GM21825 (cell line): ENCODE results near the gene CEP41.

Experiments used
- ATAC-seq: cut with Tn5 transposase; IDR thresholded peaks from one replicate; pipeline ENCODE4 v1.9.1; 2021; ENCODE audit warnings: mild to moderate bottlenecking, moderate library complexity; ENCODE audit not compliant: unreplicated experiment

CEP41 gene

DNA sequence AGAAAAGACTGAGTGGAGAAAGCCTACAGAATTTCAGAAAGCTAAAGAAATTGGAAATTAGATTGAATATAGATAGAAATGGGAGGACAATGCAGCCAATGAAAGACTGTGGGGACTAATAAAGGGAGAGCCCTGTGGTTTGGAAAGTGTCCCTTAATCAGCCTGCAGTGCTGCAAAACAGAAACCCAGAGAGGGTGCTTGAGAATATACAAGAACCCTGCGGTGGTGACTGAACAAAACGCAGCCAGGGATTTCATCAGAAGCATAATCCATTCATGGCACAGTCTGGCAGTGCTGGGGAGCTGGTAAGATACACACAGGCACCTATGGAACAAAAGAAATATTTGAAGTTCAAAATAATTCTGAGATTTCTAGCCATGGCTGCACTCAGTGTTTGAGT lies 19.1 kb downstream of the CEP41 start:
- ATAC-seq = no peak

DNA sequence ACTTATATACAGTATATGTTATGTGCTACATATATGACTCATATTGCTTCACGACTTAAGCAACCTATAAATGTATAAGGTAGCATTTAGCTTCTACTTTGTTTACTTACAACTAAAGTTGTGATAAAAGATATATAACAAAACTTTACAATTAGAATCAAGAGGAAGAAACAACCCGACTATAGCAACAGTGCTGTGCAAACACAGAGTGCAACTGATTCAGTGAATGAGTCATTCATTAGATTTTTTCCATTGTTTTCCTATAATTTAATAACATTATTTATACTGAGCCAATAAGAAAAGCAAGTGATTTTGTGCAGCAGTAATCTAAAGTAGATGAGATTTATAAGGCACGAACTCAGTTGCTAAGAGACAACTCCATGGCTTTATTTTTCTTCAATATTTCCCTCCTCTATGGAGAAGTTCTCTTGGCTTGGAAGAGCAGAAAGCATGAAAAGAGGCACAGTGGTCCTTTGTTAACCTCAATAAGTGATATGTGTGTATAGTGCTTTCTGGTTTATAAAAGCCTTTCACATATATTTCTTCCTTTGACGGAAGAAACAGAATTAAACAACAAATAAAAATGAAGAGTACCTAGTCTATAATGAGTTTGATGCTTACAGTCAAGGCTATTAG lies 19.8 kb downstream of the CEP41 start:
- ATAC-seq = no peak

DNA sequence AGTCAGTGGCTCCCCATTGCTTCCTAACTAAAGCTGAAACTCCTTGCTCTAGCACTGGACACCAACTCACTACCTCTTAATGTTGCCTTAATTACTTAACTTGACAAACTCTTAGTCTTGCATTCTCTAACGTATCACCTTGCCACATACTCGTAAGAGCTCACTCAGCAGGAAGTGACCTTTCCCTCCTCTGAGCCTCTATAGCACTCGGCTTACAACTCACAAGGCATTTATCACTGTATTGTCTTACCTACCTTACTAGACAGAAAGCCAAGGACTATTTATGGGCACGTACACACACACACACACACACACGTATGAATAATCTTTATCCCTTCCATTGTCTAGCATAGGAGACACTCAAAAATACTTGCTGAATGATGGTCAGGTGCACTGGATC lies 21.2 kb downstream of the CEP41 start:
- ATAC-seq = no peak

DNA sequence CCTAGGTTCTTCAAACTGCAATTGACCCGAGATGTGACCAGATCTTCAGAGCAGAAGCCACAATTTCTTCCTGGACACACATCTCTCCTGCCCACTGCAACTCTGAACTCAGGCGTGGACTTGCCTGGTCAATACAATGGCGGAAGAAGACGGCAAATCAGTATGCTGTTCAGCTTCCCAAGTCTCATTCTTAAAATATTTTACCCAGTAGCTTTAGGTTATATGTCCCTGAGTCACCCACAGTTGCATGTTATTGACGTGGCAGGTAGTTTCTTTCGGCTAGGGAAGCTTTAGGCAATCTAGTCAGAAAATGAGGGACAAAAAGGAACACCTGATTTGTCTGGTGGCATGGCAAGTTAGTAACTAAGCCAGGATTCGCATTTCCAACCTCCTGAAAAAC lies 22.5 kb downstream of the CEP41 start:
- no peak for ATAC-seq

DNA sequence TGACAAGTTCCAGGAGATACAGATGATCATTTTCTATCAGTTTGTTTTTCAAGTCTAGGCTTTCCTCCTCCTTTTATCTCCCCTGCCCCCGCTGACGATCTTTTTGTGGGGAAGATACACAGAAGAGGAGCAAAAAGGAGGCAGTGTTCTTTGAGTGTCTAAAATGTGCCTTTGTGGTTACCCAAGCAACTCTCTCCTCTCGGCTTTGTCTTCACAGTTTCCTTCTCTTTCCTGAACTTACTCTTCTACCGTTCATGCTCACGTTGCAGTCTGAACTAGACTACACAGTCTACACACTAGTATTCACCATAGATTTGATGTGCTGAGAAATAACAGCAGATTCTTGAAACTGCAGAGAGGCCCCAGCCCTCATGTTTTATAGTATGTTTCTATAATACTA lies 23.6 kb downstream of the CEP41 start:
- no peak for ATAC-seq

DNA sequence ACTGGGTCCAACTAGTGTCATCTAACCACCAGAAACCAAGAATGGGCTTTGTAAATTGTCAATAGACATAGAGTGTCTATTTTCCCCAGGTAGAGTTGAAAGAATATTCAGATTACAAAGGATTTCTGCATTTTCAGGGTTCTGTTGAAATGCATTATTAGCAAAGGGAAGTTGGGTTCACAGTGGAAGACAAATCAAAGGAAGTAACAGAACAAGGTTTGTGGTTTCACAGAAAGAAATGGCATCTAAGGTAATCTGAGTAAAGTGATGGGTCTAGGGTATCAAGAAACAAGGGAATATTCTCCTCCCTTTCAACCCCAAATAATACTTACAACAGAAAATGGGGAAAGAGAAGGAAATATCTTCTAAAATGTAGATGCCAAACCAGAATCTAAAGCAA lies 25.8 kb downstream of the CEP41 start:
- ATAC-seq = no peak

DNA sequence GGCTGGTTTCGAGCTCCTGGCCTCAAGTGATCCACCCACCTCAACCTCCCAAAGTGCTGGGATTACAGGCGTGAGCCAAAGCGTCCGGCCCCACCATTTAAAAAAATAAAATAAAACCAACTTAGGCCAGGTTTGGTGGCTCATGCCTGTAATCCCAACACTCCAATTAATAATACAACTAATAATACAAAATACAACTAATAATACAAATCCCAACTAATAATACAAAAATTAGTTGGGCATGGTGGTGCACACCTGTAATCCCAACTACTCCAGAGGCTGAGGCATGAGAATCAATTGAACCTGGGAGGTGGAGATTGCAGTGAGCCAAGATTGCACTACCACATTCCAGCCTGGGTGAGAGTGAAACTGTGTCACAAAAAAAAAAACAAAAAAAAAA lies 27.6 kb downstream of the CEP41 start:
- no peak for ATAC-seq

DNA sequence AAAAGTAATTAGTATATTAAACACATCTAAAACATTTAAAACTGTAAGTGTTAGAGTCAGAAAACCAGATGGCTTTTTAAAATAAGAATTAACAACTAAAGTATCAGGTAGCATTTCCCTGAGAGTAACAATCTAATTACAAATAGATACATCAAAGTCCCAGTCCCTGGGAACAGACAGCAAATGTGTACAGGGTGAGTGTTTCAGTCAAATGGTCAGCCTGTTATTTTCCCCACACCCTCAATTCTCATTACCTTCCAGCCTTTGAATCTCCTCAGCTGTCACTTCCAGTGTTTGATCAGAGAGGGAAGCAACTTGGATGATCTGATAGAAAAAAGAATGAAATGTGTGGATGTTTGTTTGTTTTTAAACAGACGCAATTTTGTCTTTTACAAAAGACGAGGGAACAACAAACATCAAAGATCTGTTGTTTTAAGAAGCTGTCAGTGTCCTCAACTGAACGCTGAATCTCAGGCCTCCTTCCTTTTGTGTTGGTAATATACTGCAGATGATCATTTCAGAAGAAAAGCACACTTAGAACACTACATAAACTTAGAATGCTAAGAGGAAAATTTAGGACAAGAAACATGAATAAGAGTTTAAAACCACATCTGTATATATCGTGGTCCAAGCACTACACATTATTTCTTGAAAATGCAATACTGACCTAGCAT lies 29.8 kb downstream of the CEP41 start:
- ATAC-seq = no peak

DNA sequence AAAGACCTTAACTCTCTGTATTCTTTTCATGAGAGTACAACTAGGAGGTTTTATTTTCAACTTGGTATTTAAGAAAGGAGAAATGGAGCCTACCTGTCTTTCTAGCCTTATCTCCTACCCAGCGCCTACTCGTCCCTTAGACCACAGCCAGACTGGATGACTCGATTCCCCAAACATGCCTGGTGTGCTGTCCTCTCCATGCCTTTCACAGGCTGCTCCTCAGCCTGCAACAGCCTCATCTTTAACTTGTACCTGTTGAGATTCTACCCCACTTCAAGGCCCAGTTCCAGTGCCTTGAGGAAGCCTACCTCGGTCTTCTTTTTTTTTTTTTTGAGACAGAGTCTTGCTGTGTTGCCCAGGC lies 31.1 kb downstream of the CEP41 start:
- no peak for ATAC-seq

DNA sequence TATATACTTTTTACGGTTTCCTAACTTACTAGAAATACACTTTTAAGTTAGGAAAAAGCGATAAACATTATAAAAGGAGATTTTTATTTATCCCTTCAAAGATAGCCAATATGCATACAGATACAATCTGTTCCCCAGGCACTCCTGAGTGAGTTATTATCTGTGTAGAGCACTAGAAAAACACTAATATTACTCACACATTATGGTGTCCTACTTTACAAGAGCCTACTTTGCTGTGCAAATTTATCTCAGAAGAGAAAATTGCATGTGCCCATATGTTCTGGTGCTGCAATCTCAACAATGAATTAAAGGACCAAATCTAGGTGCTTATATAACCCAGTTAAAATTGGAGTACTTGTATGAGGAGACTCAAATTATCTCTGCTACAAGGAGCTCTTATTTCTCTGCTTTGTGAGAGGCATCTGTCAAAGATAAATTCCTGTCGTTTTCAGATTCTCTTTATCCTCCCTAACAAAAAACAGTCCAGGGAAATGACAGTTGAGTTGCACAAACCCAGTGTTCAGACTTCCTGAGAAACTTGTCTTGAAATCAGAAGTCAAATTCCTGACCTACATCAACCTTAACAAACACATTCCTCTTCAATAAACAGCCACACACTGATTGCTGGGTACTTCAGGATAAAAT lies 31.6 kb downstream of the CEP41 start:
- ATAC-seq = no peak

DNA sequence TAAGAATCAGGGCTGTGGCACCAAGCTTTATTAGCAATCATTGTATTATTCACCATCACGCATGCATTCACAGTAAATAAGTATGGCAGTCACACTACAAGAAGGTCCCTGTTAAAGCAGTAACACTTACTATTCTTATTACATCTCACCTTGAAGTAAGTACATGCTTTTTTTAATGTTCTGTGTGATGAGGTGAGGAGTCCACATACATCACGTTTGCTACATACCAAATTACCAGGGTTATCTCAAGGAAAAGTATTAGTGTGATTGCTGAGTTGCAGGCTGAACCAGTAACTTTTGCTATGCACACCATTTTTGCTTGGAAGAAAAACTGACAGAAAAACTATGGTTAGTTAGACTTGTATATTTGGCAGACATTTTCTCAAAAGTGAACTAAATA lies 35.8 kb downstream of the CEP41 start:
- no peak for ATAC-seq

DNA sequence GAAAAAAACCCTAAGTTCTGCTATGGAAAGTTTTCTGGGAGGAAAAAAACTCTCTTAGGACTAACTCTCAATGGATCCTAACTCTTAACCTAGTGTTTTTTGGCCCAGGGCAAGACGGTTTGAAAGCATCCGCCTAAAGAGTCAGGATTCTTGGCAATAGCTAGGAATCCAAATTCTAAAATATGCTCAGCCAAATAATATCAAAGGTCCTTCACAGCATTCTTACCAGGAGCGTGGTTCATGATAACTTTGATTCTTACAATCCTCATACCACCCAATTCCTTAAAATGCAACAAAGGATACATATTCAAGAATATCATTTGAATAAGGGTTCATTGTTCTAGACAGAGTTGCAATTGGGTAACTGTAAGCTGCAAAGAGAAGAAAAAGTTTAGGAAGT lies 39.2 kb downstream of the CEP41 start:
- no peak for ATAC-seq

DNA sequence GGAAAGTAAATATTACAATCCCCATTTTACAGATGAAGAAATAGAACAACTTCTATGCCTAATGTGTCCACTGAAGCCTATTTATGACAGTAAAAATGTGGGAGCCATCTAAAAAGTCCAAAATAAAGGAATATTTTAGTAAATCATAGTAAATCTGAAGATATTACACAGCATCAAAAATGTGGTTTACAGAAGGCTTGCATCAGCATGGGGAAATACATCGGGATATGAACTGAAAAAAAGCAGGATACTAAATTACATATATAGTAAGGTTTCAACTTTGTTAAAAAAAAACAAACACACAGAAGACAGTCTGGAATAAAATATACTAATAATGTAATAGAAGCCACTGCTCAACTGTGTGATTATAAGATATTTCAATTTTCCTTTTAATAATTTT lies 39.7 kb downstream of the CEP41 start:
- no peak for ATAC-seq

DNA sequence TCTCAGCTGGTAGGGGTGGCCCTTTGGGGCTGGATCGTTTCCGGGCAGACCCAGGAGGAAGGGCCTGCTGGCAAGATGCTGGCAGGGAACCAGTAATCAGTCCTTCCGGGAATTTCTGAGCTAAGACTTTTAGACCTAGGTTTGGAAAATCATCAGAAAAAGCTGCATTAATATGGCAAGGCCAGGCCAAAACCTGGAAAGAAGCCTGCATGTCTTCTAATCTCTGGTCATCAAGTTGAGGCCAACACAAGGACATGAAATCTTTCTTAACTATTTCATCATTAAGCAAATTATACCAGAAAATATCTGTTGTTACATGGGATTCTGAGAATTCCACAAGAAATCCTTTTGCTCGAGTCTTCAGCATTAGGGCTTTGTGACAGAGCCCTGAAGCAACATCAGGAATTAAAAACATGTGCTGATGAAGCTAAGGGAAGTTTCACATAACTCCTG lies 40.7 kb downstream of the CEP41 start:
- no peak for ATAC-seq

DNA sequence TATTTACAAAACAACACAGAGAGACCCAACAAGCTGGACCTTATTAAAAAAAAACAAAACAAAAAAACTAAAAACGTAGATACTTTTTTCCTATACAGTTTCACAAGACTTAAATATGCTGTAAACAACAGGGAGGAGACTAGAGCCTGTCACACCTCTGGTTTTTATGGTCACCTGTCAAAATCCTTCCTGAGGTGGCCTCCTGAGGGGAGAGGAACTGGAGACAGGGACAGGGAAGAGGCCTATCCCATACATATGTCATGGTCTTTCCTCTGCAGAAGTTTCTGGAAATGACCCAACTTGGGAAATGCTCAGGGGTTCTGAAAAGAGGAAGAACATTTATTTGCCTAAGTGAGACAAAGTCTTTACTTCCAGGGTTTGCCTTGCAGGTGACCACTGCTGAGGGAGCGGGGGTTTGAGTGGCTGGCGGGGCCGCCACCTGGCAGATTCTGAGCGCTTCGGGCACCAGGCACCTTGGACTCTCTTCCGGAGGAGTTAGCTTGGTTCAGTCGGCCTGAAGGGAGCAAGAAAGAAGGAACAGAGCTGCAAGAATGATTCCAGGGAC lies 42.2 kb downstream of the CEP41 start:
- no peak for ATAC-seq

DNA sequence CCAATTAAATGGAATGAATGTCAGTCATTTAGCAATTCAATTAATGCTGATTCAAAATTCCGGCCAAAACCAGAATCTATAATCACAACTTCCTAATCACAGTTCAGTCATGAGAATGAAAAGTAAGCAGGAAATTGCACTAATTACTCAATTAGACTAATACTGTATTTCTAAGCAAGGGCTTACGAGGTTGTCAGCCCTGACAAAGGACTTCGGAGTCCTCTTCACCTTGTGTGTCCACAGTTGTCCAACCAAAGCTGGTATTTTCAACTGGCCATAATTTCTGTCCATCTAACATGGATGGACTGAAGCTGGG lies 43.1 kb downstream of the CEP41 start:
- ATAC-seq = no peak

DNA sequence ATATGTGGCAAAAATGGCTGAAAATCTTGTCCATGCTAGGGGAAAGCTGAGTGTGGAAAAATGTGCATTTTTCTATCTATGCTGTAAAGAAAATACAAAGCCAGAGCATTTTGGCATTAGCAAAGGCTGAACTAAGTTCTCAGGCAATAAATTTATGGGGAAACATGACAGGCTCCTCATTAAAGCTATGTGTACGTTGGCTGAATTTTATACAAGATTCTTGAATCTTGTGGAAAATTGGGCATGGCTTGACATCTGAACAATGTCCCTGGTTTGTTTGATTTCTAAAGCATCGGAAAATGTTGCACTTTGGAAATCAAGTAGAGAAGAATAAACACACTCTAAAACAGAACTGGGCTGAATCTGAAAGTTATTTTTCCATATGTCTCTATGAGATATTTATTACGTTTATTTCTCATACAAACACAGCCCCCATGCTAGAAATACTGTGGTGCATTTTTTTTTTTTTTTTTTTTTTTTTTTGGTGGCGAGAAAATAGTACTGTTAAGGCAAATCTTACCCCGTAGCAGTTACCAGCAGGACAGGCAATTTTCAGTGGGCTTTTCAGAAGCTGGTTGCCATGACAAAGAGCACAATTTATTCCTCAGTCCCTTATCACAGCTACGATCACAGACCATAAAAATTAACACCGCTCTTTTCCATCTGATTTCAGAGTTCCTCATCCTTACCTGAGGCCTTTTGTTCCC lies 43.6 kb downstream of the CEP41 start:
- no peak for ATAC-seq

DNA sequence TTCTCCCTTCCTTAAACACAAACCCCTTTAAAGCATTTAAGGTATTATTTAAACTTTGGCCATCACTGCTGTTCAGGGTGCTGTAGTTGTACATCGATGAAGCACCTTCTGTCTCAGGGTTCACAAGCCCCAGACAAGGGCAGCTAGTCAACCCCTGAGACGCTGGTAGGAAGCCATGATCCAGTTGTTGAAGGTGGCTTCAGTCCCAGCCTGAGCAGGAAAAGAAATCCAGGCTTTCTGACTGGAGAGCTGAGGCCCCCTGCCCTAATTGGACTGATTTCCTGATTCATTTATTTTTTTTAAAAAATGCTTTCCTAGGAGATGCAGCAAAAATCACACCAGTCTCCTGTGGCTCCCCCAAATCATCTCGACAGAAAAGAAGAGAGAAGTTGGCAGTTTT lies 44.7 kb downstream of the CEP41 start:
- no peak for ATAC-seq

DNA sequence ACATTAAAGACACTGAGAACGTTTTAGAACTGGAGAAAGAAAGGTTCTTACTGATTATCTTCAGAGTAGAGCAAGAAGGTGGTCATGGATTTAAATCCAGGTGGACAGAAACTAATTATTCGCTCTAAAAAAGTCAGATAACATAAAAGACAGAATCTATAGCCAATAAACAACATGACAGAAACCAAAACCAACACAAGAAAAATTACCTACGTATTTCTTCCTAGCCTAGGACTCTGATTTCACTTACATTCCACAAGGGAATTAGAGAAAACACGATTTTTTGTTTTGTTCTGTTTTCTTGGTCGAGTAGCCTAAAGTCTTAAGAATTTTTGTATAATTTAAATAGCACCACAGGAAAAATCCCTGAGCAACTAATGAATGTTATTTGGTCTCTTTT lies 45.4 kb downstream of the CEP41 start:
- no peak for ATAC-seq

DNA sequence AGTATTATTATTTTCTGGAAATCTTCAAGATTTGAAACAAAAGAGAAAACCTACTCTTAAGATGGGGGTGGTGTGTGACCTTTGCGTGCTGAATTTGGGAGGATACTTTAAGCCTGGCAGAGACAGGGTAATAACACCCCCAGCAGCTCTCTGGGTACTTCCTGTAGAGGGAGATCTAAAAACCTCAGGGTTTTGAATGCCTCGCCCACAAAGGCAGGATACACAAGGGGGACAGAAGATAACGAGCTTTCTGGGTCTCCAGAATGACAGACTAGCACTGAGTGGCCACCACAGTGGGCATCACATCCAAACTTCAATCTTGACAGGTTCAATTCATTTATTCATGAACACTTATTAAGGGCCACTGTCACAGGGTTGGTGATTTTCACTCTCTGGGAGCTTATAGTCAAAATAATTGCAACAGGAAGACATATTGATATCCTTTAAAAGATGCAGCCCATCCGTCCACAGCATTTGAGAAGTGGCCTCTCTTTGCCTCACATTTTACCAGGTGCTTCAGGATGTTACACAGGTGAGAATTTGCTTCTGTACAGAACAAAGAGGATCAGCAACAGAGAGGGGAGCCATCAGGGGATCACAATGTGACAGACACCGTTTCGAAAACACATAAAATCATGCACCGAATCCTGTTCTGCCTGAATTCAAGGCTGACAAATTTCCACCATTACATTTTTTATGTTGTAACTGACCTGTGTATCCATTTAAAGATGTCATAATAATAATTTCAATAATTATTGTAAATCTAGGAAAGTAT lies 46.2 kb downstream of the CEP41 start:
- no peak for ATAC-seq

DNA sequence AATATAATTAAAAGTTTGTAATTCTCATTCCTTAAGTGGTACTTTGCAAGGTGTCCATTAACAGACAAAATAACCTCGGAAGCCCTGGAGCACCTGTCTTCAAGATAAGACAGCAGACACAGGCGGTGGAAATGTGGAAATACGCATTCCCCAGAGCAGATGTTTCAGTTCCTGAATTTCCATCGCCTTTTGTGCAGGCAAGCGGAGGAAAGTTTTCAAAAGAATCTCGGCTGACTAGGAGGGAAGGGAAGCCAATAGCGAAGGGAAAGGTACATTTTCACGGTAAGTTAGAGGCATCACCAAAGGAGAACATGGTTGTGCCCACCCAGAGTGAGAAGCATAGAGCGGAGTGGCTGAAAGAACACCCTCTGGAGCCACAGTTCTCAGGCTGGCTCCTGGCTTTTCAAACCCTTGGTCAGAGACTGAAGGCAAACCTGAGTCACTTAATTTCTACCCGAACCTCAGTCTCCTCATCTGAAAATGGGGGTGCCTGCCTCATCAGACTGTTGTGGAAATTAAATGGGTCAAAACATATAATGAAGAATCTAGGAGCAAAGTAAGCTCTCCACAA lies 46.9 kb downstream of the CEP41 start:
- ATAC-seq = no peak
